HCT116 (cell line): ENCODE measurements around the gene HSD17B13. TPM values are rescaled to one million over a fixed set of nuclear protein-coding genes. Genes with fewer than 3 reads are reported as not detected.

Experiments used
- ATAC-seq: fragments of 200-7000 bp; cut with Tn5 transposase; 2 replicates; pipeline ENCODE4 v1.9.1; 2020; ENCODE audit warnings: mild to moderate bottlenecking, moderate library complexity
- Bru-seq: library from RNA; stranded (reverse); fragments of 400-500 nt; gene quantifications from one replicate; lab custom pipeline; 2021; lab: Mats Ljungman, UMichigan
- BruChase-seq, 2 experiments: library from RNA; stranded (reverse); fragments of 400-500 nt; gene quantifications; one replicate each; lab custom pipeline; 2021; lab: Mats Ljungman, UMichigan
- BruUV-seq: library from RNA; stranded (reverse); fragments of 400-500 nt; replicated peaks from 2 replicates; lab custom pipeline; 2021; lab: Mats Ljungman, UMichigan
- CTCF ChIA-PET: fragments of 300-600 bp; sonication (Branson Sonifier 250); formaldehyde crosslinking; loops from one replicate; lab custom pipeline; 2021; ENCODE audit warnings: antibody characterized with exemption; lab: Charles Lee
- POLR2A ChIA-PET: fragments of 300-600, 350-600 bp; sonication (Branson Sonifier 250); formaldehyde crosslinking; loops from one replicate; lab custom pipeline; 2021; ENCODE audit warnings: antibody characterized with exemption; lab: Charles Lee
- RAD21 ChIA-PET, 2 experiments: fragments of 300-600 bp; sonication (Branson Sonifier 250); formaldehyde crosslinking; loops; one replicate each; lab custom pipeline; 2023; ENCODE audit warnings: low total read pairs in 2 of 2; ENCODE audit not compliant: uncharacterized antibody in 2 of 2, unreplicated experiment in 2 of 2, low non-redundant PET in 1 of 2; lab: Charles Lee
- DNase-seq: peaks from one replicate; pipeline ENCODE4 v3.0.0-alpha.2; 2010; ENCODE audit warnings: low read depth, low spot score
- H2AFZ ChIP-seq: fragments of 200-600 bp; shearing (Covaris generic), sonication (generic); 2 replicates; pipeline ENCODE4 v1.6.1; 2017; ENCODE audit warnings: low read depth, mixed run types, mixed read lengths, antibody characterized with exemption, low read length; ENCODE audit not compliant: poor library complexity, severe bottlenecking
- H3K27ac ChIP-seq: 2 replicates; pipeline ENCODE4 v1.5.1; 2012; ENCODE audit warnings: low read depth, low read length
- H3K27me3 ChIP-seq: fragments of 200-600 bp; sonication (generic); 2 replicates; pipeline ENCODE4 v1.6.1; 2016; ENCODE audit warnings: mixed run types, low read length, mixed read lengths; ENCODE audit not compliant: insufficient read depth
- H3K36me3 ChIP-seq, 2 experiments: fragments of 200-500 bp in 1 of 2; fragments of 200-600 bp in 1 of 2; sonication (Bioruptor generic) in 1 of 2; sonication (generic) in 1 of 2; 2 replicates each; pipeline versions ENCODE4 v1.5.1 to v1.6.1; 2014 to 2016; ENCODE audit warnings: low read length in 2 of 2, inconsistent platforms in 1 of 2, mixed read lengths in 1 of 2, mixed run types in 1 of 2; ENCODE audit not compliant: insufficient read depth in 2 of 2, control insufficient read depth in 1 of 2
- H3K4me1 ChIP-seq, 2 experiments: fragments of 200-600 bp in 1 of 2; sonication (generic) in 1 of 2; 2 replicates each; pipeline versions ENCODE4 v1.5.1 to v1.6.1; 2012 to 2017; ENCODE audit warnings: low read length in 2 of 2, inconsistent platforms in 1 of 2, mild to moderate bottlenecking in 1 of 2, mixed read lengths in 1 of 2, mixed run types in 1 of 2, moderate library complexity in 1 of 2; ENCODE audit not compliant: insufficient read depth in 2 of 2, control insufficient read depth in 1 of 2
- H3K4me2 ChIP-seq: fragments of 200-600 bp; sonication (generic); 2 replicates; pipeline ENCODE4 v1.6.1; 2017; ENCODE audit warnings: mixed run types, low read length, mixed read lengths
- H3K4me3 ChIP-seq, 2 experiments: fragments of 200-600 bp in 1 of 2; sonication (generic) in 1 of 2; replicated peaks in 1 of 2; 2 replicates each; pipeline ENCODE4 v1.5.1; 2011 to 2016; ENCODE audit warnings: low read length in 2 of 2, control low read depth in 1 of 2, low read depth in 1 of 2, mild to moderate bottlenecking in 1 of 2, mixed read lengths in 1 of 2, mixed run types in 1 of 2
- H3K79me2 ChIP-seq: fragments of 200-600 bp; sonication (generic); 2 replicates; pipeline ENCODE4 v1.6.1; 2017; ENCODE audit warnings: mild to moderate bottlenecking, mixed run types, low read length, moderate library complexity, mixed read lengths; ENCODE audit not compliant: insufficient read depth
- H3K9ac ChIP-seq: fragments of 200-600 bp; sonication (generic); 2 replicates; pipeline ENCODE4 v1.6.1; 2016; ENCODE audit warnings: low read length, mixed read lengths
- H3K9me2 ChIP-seq: fragments of 200-600 bp; sonication (generic), shearing (Covaris generic); 2 replicates; pipeline ENCODE4 v1.6.1; 2017; ENCODE audit warnings: mixed run types, mild to moderate bottlenecking, moderate library complexity; ENCODE audit not compliant: insufficient read depth
- H3K9me3 ChIP-seq, 2 experiments: fragments of 200-500 bp in 1 of 2; fragments of 200-600 bp in 1 of 2; sonication (Bioruptor generic) in 1 of 2; sonication (generic) in 1 of 2; 2 replicates each; pipeline ENCODE4 v1.6.1; 2014 to 2017; ENCODE audit warnings: low read length in 2 of 2, mixed read lengths in 2 of 2, inconsistent platforms in 1 of 2, low read depth in 1 of 2, mild to moderate bottlenecking in 1 of 2, mixed run types in 1 of 2, moderate library complexity in 1 of 2; ENCODE audit not compliant: control insufficient read depth in 1 of 2, insufficient read depth in 1 of 2
- H4K20me1 ChIP-seq: fragments of 200-600 bp; sonication (generic), shearing (Covaris generic); 2 replicates; pipeline ENCODE4 v1.6.1; 2017; ENCODE audit warnings: mixed run types, mild to moderate bottlenecking, moderate library complexity; ENCODE audit not compliant: insufficient read depth
- ATF3 ChIP-seq: IDR thresholded peaks from 2 replicates; pipeline ENCODE4 v1.6.1; 2012
- ELF1 ChIP-seq: IDR thresholded peaks from 2 replicates; pipeline ENCODE4 v1.6.1; 2012; ENCODE audit warnings: low read depth, borderline replicate concordance
- EZH2phosphoT487 ChIP-seq: fragments of 200-600 bp; IDR thresholded peaks from 2 replicates; pipeline ENCODE4 v1.6.1; 2018; ENCODE audit warnings: antibody characterized with exemption, borderline replicate concordance
- JUND ChIP-seq: IDR thresholded peaks from 2 replicates; pipeline ENCODE4 v1.6.1; 2012
- MAX ChIP-seq: IDR thresholded peaks from 2 replicates; pipeline ENCODE4 v1.6.1; 2012
- RAD21 ChIP-seq: IDR thresholded peaks from 2 replicates; pipeline ENCODE4 v1.6.1; 2012; ENCODE audit warnings: low read depth, mild to moderate bottlenecking
- REST ChIP-seq: IDR thresholded peaks from 2 replicates; pipeline ENCODE4 v1.6.1; 2012; ENCODE audit warnings: low read depth
- YY1 ChIP-seq: IDR thresholded peaks from 2 replicates; pipeline ENCODE4 v1.6.1; 2011; ENCODE audit warnings: low read length, low read depth, moderate library complexity, mild to moderate bottlenecking; ENCODE audit not compliant: insufficient replicate concordance; ENCODE audit errors: extremely low read depth
- ZNF274 ChIP-seq: fragments of 200-500 bp; sonication (Bioruptor generic); IDR thresholded peaks from 2 replicates; pipeline ENCODE4 v1.6.1; 2014; ENCODE audit warnings: mild to moderate bottlenecking, low read depth, low read length, inconsistent platforms
- intact Hi-C: fragments of 100-400 bp; cut with micrococcal nuclease; formaldehyde crosslinking; loops from 2 replicates; pipeline ENCODE4 v1.10.0; 2022
- long read RNA-seq: library from polyadenylated mRNA; unstranded; transcript quantifications from one replicate; pipeline ENCODE4 v2.0.0, GENCODE V29; 2021; ENCODE audit not compliant: unreplicated experiment
- polyA plus RNA-seq: library from polyadenylated mRNA; unstranded; fragments of >200 nt; gene quantifications from 2 replicates; pipeline ENCODE4 v1.2.1, GENCODE V29; 2012; ENCODE audit warnings: missing spikeins
- total RNA-seq: library from RNA; stranded (reverse); gene quantifications from one replicate; pipeline ENCODE4 v1.2.1, GENCODE V29; 2021; ENCODE audit not compliant: unreplicated experiment

HSD17B13 gene
- 0.81 TPM for total RNA-seq
- polyA plus RNA-seq = 0.24 and 0.29 TPM in 2 replicates
- Bru-seq, nascent RNA = percentile 45 among the genes with signal in this experiment
- percentile 35 among the genes with signal in this experiment for BruChase-seq, experiment 1, labeled RNA remaining after a 6-hour chase
- BruChase-seq, experiment 2, labeled RNA remaining after a 2-hour chase = percentile 42 among the genes with signal in this experiment
- long read RNA-seq, partial matches to known transcripts = 0 of 2 reads
- long read RNA-seq, other reads (novel, unspliced or antisense) = 2 of 2 reads

DNA sequence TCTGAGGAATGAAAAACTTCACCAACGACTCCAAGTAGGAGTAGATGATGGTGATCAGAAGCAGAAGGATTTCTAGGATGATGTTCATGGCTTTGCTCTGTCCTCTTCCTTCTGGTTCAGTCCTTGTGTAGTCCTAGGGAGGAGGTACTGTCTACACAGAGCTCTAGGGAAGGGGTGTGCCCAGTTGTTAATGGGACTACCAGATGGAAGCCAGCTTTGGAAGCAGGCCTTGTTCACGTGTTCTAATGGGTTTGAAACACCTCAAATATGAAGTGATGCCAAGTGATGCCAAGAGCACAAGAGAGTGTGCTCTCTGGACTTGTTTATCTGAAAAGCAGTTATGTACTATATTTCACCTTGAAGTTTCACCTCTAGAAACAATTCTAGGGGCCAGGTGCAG is at the start of gene HSD17B13:
TSS of gene HSD17B13 (minus strand) at position 129 of the 400 bp plus-strand sequence. CDS start at position 88, 41 bp downstream.
- no peaks in the 10 kb centered on the region for H3K36me3 ChIP-seq
- no peak for TF ChIP-seq ELF1
- no peak for TF ChIP-seq MAX
- TF ChIP-seq REST = no peak
- ATAC-seq (no peak), DNase-seq (no peak)
- intact Hi-C loops = no loop called here
- no peaks in the 10 kb centered on the region for H3K27me3 ChIP-seq
- H3K9ac ChIP-seq = no peak within 1 kb of the TSS
- H3K4me1 ChIP-seq = no peaks in the 10 kb centered on the region
- RAD21 ChIA-PET = no interaction called here
- H3K4me2 ChIP-seq = no peak within 1 kb of the TSS
- CTCF ChIA-PET = no interaction called here
- no peak within 1 kb of the TSS for H2AFZ ChIP-seq
- no peak within 1 kb of the TSS for H3K27ac ChIP-seq
- H3K9me2 ChIP-seq = no peaks in the 10 kb centered on the region
- no peaks in the 10 kb centered on the region for H4K20me1 ChIP-seq
- H3K4me3 ChIP-seq = no peak within 1 kb of the TSS
- no peaks in the 10 kb centered on the region for H3K79me2 ChIP-seq
- no peaks in the 10 kb centered on the region for H3K9me3 ChIP-seq
- POLR2A ChIA-PET = no interaction called here
- no TSS peak for BruUV-seq

- no peak overlapping the region for H3K4me2 ChIP-seq
- no peak overlapping the region for H3K9ac ChIP-seq
- no peaks in the 10 kb centered on the region for H3K4me1 ChIP-seq
- intact Hi-C loops = no loop called here
- DNase-seq (no peak), ATAC-seq (no peak)
- ChIA-PET POLR2A (no interaction called here), RAD21 (no interaction called here), CTCF (interaction anchor here (0.9 kb wide), 1 partner anchor 9 kb away, joined by 3 read pairs; no protein-coding TSS in a partner anchor)
- H3K79me2 ChIP-seq = no peaks in the 10 kb centered on the region; the same call in 1 of the 2 replicates
- H3K36me3 ChIP-seq = peaks cover 20 to 22% of the 10 kb centered on the region in 2 experiments
- no peaks in the 10 kb centered on the region for H3K9me2 ChIP-seq
- no TSS peak for BruUV-seq
- H4K20me1 ChIP-seq = peaks cover 4% of the 10 kb centered on the region; the same call in 1 of the 2 replicates
- H2AFZ ChIP-seq = no peak overlapping the region
- no peaks in the 10 kb centered on the region for H3K27me3 ChIP-seq
- H3K27ac ChIP-seq = no peak overlapping the region
- no peak overlapping the region for H3K4me3 ChIP-seq
- no peaks in the 10 kb centered on the region for H3K9me3 ChIP-seq
- TF ChIP-seq REST = no peak
- no peak for TF ChIP-seq ELF1
- no peak for TF ChIP-seq JUND
- TF ChIP-seq YY1 = no peak
- no peak for TF ChIP-seq RAD21
- TF ChIP-seq ZNF274 = no peak
- no peak for TF ChIP-seq ATF3
- TF ChIP-seq EZH2phosphoT487 = no peak
Observed at GRCh38 chr4:87370068-87370467, 47.4 kb upstream of the HSD17B13 start.
